Stimulated activated CD8-positive, alpha-beta memory T cell treated with anti-CD3 and anti-CD28 coated beads, Interleukin-7, amount 100 ng/mL, for 48 hours (primary cell): ENCODE results near the gene ODF4.
"Not testable (repeated sequence)": the region's sequence is repeated elsewhere in the genome, so short reads cannot be mapped to it uniquely, and the experiment has no call there.

ENCODE experiments used
- DNase-seq, 2 donors: peaks; one replicate each; pipeline ENCODE4 v3.0.0-alpha.2; 2020; ENCODE audit warnings: low read depth in 1 of 2; ENCODE audit errors: extremely low read depth in 1 of 2

ODF4 gene

GRCh38 chr17:8392674-8393469 is 53.2 kb downstream of the ODF4 start:
- DNase-seq: no peak

- no peak for DNase-seq
Observed at GRCh38 chr17:8393470-8394231, 54.0 kb downstream of the ODF4 start.

GRCh38 chr17:8394497-8394896 is 54.9 kb downstream of the ODF4 start:
- DNase-seq: not testable (repeated sequence)
